Left renal pelvis (tissue), 4 donors: ENCODE data around the gene ZNF436. TPM values are rescaled to one million over a fixed set of nuclear protein-coding genes. Genes with fewer than 3 reads are reported as not detected.
"Not testable (repeated sequence)": the region's sequence is repeated elsewhere in the genome, so short reads cannot be mapped to it uniquely, and the experiment has no call there.

Source experiments
- DNase-seq, 4 donors: peaks; one replicate each; pipeline ENCODE4 v3.0.0-alpha.2; 2013; ENCODE audit warnings: low read depth in 4 of 4, low spot score in 3 of 4
- polyA plus RNA-seq, 4 donors: library from polyadenylated mRNA; unstranded; fragments of 120-200 nt; gene quantifications; one replicate each; pipeline ENCODE4 v1.2.1, GENCODE V29; 2013; ENCODE audit not compliant: insufficient read length in 4 of 4

ZNF436 gene
- polyA plus RNA-seq, 4 donors = 31.8 to 40.9 (median 37.4) TPM

DNA sequence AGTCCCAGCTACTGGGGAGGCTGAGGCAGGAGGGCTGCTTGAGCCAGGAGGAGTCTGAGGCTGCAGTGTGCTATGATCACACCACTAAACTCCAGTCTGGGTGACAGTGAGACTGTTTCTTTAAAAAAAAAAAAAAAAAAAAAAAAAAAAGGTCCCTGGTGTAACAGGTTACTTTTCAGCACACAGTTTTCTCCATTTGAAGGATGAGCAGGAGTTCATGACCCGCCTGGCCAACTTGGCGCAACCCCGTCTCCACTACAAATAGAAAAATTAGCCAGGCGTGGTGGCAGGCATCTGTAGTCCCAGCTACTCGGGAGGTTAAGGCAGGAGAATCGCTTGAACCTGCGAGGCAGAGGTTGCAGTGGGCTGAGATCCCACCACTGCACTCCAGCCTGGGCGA, 37.9 kb downstream of the ZNF436 start:
- no peak for DNase-seq

DNA sequence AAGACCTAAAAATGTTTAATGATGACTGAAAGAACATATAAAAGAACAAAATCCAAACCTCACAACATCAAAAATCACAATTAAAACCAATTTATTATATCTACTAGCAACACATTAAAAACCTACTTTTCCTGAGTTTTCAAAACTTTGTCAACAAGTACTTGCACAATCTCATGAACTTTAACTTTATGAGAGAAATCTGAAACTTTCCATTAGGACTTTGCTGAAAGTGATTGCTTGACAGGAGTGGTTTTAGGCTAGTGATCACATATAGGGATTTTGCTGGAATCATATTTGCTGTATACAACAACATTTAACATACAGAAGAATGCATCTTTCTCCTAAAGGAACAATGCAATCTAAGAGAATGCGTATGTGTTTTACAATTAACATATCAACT, 38.8 kb downstream of the ZNF436 start:
- DNase-seq = no peak

DNA sequence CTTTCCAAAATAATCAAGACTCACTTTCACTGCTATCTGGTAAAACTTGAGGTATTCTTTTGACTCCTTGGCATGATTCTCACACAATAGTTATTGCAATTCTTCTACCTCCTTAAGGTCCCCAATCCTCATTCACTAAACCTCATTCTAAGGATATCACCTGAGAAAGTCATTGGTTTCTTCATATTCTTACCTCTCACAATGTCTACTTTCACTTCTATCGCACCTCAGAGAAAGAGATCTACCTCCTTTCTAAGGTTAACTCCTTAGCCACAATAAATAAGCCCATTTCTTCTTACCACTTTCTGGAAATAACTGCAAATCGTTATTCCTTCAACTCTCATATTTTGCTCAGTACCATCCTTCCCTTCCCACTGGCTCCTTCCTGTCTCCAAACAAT, 44.2 kb downstream of the ZNF436 start:
- no peak for DNase-seq

DNA sequence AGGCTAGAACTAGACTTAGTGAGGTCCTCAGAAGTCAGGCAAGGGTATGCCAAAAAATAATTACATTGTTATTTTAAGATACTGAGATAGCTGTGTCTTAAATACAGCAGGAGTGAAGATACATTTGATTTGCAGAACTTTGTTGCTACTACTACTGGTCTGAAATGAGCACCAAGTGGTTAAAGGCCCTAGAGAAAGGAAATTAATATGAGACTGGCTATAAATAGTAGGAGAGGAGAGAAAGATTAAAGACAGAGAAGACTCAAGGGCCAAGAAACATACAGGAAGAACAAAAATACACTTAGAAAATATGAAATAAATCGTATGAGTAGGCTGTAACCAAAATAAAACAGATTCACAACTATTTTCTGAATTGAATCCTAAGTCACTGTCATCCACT, 46.9 kb downstream of the ZNF436 start:
- no peak for DNase-seq

DNA sequence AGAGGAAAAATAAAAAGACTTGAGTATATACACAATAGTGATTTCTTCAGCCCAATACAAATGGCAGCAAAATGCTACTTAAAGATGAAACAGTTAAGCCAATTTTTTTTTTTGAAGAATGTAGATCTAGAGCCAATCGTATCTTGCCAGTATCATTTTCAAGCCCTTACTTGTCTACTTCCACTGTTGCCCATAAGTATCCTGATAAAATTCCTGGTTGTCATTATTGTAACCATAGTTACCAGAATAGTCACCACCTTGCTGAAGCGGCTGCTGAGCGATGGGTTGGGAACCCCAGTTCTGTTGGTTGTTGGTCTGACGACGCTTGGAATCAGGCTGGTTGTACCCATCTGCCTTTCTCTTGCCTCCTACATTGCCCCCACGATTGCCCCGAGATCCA, 59.4 kb downstream of the ZNF436 start:
- not testable (repeated sequence) for DNase-seq

Other genes starting within 250 kb of the ZNF436 start
- gene LUZP1, start 201.0 kb downstream of the ZNF436 start, polyA plus RNA-seq = 10 to 100 TPM; 29.6 to 38.0 (median 31.2) TPM
- under 1 TPM; 0.19 to 0.56 (median 0.40) TPM for gene HTR1D, start 152.3 kb downstream of the ZNF436 start, polyA plus RNA-seq
- gene HNRNPR, start 25.6 kb downstream of the ZNF436 start, polyA plus RNA-seq = 100 to 1,000 TPM; 221 to 301 (median 249) TPM
- gene TCEA3, start 54.9 kb upstream of the ZNF436 start, polyA plus RNA-seq = 10 to 100 TPM; 11.2 to 55.1 (median 38.5) TPM
- 10 to 100 TPM; 34.7 to 76.2 (median 39.9) TPM for gene ASAP3, start 114.3 kb upstream of the ZNF436 start, polyA plus RNA-seq
- 1 to 10 TPM; 4.3 to 5.6 (median 4.9) TPM for gene E2F2, start 161.4 kb upstream of the ZNF436 start, polyA plus RNA-seq
- gene ID3, start 189.7 kb upstream of the ZNF436 start, polyA plus RNA-seq = 100 to 1,000 TPM; 178 to 393 (median 283) TPM